HG03565 (cell line): Measurements from ENCODE around the gene PITPNM1.

Source experiments
- ATAC-seq: cut with Tn5 transposase; IDR thresholded peaks from one replicate; pipeline ENCODE4 v1.9.1; 2021; ENCODE audit warnings: mild to moderate bottlenecking, moderate library complexity; ENCODE audit not compliant: unreplicated experiment

The PITPNM1 gene

DNA sequence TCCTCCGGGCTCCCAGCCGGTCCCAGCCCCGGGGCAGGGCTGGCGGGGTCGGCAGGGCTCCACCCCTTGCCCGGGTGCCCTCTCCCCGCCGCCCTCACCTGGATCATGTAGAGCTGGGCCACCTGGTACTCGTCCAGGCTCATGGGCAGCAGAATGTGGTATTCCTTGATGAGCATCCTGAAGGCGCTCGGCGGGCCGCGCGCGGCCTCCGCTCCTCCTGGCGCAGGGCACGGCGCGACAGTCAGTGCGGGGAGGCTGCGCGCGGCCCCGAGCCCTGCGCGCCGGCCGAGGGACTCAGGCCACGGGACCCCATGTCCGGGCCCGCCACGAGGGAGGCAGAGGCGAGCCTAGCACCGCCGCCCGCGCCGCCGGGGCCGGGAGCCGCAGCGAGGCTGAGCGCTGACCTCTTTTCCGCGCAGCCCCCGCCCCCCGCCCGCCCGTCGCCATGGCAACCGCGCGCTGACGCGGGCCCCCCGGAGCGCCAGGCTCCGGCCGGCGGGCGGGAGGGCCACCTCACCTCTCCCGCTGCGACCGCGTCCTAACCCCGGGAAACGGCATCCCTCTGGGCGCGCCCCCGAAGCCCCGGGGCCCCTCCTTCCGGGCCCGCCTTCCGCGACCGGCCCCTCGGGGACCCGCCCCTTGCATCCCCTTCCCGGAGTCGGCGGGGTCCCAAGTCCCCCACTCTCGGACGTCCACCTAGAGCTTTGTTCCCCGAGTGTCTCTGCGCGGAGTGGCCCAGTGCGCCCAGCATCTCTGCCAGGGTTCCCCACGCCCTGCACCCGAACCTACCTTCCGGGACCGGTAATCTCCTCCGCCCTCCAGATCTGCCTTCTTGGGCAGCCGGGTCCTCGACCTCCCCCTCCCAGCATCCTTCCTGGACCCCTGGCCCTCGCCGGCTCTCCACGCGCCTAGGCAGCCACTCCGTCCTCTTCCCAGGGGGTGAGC is 886 bp downstream of the PITPNM1 start:
- ATAC-seq = no peak

DNA sequence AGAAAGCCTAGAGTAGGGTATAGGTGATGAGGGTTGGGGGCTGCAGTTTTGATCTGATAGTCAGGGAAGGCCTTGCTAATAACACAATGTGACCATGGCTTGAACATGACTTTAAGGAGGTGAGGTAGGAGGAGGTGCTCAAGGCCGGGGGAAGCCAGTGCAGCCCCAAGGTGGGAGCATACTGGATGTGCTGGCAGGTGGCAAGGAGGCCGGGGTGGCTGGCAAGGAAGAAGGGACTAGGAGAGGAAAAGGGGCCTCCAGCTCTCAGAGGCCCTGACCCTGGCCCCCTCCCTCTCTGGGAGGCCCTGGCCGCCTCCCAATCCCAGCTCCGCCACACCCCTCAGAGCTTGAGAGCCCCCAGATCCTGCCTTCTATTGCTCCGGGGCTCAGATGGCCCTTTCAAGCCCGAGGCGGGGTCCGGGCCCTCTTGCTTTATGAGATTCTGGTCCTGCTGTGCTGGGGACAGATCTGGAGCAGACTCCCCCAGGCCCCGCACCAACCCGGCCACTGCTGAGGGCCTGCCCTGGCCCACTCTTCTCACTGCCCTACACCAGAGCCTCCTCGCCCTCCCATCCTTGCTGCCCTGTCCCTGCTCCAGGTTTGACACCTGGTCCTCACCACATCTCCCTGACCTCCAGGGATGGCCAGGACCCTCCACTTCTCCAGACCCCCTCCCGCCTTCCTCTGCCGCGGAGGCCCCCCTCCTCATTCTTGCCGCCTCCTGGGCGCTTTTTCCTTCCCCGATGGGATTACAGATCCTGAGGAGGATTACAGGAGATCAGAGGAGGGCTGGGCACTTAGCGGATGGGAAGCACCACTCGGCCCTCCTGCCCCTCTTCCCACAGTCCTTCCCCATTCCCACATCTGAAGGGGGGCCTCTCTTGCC is 1.8 kb downstream of the PITPNM1 start:
- no peak for ATAC-seq

DNA sequence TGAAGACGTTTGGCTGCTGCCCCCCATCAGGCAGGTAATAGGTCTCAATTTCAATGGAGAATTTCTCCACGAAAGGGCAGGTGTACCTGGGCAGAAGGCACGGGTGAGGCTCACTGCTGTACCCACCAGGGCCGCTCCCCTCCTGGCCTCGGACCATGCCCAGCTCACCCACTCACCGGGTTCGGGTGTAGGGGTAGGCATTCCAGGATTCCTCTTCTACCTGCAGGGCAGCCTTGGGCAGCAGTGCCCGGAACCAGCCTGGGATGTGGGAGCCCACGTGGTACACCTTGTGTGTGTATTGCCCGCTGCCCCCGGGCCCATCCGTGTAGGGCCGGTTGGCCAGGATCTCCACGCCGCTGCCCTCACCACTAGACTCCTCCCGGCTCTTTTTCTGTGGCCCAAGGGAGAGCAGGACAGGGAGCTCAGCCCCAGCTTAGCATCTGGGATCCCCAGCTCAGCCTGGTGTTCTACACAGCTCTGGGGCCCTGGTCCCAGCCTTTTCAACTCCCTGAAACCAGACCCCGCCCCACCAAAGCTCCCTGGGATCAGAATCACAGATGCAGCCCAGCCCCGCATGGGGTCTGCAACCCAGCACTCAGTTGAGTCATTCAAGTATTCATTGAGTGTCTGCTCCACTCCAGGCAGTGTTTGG is 2.7 kb downstream of the PITPNM1 start:
- no peak for ATAC-seq

DNA sequence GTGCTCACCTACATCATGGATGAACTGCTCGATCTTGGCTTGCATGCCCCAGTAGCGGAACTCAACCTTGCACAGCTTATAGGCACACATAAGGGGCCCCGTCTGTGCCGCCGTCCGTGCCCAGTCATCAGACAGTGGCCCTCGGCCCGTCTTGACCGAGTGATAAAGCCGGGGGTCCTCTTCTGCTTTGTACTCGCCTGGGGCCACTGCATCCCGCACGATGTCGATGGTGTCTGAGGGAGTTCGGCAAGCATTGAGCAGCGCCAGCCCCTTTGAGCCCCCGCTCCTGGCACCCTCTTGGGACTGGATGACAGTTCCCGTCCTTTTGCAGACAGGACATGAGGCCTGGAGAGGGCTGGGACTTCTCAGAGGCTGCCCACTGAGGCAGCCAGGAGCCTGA is 3.3 kb downstream of the PITPNM1 start:
- ATAC-seq = no peak

DNA sequence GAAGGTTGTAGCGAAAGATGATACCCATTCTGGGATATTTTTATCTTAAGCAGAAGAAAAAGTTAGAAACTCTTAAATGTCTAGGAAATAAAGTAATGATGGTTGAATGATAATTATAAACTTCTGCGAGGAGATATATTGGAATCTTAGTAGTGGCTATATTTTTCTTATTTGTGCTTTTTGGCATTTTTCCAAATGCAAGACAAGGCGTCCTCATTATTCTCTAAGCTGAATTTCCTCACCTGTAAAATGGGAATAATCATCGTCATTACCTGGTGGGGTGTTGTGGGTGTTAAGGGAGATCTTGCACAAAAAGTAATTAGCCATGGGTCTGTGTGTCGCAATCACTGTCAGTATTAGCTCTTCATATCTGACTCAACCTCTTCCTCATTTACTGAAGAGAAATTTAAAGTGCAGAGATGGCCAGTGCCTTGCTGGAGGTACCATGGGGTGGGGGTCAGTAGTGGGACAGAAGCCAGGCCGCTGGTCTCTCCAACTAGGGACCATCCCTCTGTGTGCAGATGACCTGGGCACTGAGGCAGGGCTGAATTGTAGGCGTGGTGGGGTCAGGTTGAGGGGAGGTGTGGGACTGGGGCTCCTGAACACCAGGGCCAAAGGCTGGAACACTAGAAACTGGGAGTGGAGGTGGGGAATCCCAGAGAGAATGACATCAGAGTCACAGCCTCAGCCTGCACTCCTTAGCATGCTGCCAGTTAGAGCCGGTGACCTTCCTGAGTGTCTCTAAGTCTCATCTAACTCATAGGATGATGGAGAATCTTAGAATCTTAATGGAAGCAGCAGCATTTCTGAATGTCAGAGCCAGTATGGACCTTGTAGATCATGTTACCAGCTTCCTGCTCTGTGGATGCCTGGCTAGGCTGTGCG is 4.1 kb downstream of the PITPNM1 start:
- ATAC-seq = no peak

DNA sequence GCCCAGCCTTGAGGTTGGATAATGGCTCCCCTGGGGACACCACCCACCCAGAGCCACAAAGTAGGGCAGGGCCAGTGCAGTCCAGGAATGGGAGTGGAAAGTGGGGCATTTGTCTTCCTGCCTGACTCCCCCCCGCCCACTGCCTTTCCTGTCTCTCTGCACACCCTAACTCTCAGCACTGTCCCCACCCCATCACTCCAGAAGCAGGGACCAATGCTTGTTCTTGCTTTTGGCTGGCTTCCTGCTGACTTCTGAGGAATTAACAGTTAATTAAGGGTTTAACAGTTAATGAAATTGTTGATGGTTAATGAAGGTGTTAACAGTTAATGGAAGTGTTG is 4.7 kb downstream of the PITPNM1 start:
- no peak for ATAC-seq

DNA sequence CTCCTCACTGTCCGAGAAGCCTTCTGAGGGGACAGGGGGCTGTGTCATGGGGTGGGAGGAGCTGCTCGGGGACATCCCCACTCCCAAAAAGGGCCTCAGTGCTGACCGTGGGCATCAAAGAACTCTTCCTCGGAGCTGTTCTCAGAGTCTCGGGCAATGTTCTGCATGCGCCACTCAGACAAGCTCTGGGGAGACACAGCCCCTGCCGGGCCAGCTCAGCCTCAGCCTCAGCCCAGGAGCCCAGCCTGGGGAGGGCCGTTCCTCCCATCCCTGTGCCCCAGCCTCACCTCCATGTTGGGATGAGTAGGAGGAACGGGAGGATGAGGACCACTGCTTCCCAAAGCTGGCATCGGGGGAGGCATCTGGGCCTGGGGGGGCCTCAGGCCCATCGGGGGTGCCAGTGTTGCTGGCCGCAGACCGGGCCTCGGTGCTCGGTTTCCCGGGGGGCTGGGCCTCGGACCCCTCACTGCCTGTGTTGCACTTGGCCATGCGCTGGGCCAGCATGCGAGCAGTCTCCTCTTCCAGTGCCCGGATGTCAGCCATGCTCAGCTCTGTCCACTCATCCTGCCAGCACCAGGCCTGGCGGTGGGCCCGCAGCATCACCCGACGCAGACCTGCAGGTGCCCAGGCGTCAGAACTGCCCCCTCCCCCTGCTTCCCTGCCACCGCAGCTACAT is 5.2 kb downstream of the PITPNM1 start:
- ATAC-seq = no peak

DNA sequence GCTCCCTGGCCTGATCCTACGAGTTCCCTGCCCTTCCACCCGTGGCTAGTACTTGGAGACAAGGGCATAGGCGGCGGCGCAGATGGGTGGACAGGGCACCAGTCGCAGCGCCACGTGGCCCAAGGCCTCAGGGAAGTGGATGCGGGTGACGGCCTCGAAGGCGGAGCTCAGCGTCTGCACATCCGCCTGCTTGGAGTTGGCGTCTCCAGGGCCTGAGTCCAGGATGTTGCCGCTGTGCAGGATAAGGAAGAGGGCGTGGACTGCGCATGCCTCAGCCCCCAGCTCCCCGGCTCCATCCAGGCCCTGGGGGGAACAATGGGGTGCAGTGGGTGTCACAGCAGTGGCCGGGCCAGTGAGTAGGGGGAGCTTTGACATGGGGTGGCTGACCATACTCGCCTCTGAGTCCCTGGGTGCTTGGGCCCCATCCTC is 6.6 kb downstream of the PITPNM1 start:
- ATAC-seq = no peak

DNA sequence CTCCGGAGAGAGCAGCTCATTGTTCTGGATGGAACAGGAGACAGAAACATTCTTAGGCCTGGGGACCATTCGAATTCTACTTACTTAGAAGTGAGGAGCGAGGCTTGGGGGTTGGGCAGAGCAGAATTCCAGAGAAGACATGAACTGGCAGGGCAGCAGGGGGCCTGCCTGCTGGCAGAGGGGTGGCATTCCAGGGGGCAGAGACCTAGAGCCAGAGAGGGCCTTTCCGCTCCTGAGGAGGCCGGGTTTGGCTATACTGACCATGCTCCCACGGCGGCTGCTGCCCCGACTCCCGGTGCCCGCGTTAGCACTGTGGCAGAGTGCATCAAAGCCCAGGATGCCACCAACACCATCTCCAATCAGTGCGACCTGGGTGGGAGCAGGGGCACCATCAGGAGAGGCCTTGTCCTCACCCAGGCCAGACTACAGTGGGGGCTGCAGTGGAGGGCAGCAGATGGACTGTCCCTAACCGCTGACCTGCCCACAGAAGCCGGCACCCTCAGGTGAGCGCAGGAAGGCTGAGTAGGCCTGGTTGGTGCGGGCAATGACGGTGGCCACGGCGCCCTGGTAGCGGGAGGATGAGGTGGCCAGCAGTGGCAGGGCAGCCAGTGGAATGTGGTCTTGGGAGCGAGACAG is 7.4 kb downstream of the PITPNM1 start:
- ATAC-seq = no peak

DNA sequence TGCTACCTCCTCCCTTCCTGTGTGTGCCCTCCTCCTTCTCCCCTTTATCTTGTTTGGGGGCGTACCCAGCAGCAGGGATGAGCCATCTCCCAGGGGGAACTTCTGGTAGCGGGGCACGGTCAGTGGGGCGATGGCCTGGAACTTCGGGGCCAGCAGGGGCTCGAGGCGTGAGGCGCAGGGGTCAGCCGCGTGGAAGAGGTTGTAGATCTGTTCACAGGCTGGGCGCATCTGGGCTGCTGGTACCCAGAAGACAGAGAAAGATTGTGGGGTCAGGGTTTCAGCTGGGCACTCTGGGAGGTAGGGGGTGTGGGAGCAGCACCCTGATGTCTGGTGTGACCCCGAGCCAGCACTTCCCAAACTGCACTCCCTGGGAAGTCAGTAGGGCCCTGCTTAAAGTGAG is 9.1 kb downstream of the PITPNM1 start:
- no peak for ATAC-seq

DNA sequence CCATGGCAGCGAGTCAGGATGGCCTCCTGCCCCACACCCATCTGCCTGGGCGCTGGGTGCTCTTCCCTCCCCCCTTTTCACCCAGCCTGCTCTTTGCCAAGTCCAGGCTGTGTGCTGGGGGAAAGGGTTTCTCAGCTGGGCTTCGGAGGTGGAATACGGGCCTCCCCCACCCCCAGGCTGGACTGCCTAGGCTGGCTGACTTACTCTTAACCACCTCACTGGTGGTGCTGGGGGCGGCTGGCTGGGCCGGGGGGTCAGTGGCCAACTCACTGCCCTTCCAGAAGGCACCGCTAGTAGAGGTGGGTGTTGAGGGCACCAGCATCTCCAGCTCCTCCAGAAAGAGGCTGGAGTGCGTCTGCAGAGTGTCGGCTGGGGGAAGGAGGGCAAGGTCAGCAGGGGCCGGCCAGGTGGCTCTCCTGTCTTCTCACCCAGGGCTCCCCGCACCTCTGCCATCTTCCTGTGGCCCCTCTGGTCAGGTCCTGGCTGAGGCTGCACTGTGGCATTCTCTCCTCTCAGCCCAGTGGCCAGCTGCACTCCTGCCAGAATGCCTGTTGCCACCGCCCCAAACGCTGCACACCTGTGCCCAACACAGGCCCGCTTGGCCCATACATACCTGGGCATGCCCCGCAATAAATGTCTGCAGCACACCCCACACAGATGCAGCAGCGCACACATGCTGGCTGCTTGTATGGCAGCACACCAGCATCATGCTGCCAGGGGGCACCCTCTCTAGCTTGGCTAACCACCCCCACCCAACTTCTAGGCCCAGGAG is 9.7 kb downstream of the PITPNM1 start:
- ATAC-seq = no peak

DNA sequence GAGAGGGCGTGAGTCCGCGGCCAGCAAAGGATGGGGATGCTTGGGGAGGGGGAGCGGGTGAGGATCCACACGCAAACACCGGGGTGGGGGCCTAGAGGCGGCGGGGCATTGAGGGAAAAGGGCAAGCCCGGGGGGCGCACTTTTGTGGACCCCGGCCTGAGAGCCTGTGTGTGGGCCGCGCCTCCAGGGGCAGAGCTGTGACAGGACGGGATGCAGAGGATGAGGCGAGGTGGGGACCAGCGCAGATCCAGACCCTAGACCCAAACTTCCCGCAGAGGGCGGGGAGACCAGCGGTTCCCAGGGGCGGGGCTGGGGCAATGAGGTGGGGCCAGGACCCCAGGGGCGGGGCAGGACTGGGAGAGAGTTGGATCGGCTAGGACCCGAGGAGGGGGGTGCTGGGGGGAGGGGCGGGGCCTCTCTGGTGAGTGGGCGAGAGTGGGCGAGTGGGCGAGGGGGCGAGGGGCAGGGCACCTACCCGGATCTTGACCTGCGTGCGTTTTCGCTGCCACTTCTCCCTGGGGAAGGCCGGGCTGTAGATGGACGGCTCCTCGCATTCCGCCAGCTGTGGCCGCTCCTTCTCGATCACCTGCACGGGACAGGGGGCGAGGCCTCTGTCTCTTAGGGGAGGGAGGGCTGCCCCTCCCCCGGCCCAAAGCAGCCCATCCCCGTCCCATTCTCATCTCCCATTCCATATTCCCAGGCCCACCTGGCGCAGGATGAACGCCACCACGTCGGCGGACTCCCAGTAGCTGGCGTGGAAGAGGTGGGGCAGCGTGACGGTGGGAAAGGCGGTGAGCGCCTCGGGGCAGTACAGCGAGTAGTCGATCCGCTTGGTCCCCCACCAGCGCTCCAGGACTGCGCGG is 10.6 kb downstream of the PITPNM1 start:
- ATAC-seq = no peak

DNA sequence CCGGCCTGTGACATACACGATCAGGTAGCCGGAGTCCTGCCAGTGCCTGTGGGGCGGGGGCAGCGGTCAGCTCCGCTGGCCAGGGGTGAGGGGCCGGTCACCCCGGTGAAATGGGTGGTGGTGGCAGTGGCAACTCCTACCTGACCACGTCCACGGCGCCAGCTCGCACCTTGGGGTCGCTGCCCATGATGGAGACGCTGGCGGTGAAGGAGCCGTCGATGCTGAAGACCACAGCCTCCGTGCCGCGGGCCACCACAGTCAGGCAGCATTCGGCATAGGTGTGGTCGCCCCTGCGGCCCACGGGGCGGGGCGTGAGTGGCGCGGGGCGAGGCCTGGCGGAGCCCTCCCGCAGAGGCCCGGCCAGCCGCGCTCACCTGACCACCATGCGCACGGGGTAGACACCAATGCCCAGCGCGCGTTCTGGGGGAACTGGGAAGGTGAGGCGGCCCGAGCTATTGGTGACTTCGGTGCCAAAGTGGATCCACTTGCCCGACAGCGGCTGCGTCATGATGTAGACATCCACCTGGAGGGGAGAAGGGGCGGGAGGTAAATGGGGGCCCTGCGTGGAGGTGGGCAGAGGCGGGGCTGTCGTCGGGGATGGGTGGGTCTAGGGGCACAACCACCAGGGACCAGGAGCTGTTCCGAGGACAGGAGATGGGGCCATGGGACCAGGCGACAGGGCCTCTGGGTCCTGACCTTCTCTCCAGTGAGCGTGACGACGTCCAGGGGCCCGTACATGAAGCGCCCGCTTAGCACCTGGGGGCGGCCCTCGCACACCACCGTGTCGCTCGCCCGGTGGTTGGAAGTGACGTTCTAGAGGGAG is 11.4 kb downstream of the PITPNM1 start:
- no peak for ATAC-seq

DNA sequence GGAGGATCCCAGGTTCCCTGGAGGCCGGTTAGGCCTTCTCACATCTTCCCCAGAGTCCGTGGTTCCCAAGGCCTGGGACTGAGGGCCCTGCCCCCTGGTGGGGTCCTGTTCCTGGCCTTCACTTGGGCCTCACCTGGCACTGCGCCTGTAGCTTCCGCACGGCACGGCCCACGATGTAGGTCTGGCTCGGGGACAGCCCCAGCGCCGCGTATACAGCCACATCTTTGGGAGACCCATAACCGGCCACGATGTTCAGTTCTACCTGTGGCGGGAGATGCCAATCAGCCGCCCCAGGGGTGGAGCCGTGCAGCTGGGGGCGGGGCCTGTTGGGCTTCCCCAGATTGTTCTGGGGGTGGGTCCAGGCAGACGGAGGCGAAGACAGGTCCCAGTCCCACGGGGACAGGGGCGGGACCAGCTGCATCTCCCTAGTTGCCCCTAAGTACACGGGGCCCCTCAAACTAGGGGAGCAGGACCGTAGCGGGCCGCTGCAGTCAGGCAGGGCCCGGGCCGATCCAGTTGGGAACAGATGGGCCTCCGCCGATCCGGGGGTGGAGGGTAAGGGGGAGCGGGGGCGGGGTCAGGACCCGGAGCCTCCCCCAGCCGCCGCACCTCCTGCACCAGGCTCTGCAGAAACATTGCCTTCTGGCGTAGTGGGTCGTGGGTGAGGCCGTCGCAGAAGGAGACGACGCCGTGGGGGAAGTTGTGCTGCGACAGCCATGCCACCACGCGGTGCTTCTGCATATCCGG is 12.2 kb downstream of the PITPNM1 start:
- ATAC-seq = no peak

DNA sequence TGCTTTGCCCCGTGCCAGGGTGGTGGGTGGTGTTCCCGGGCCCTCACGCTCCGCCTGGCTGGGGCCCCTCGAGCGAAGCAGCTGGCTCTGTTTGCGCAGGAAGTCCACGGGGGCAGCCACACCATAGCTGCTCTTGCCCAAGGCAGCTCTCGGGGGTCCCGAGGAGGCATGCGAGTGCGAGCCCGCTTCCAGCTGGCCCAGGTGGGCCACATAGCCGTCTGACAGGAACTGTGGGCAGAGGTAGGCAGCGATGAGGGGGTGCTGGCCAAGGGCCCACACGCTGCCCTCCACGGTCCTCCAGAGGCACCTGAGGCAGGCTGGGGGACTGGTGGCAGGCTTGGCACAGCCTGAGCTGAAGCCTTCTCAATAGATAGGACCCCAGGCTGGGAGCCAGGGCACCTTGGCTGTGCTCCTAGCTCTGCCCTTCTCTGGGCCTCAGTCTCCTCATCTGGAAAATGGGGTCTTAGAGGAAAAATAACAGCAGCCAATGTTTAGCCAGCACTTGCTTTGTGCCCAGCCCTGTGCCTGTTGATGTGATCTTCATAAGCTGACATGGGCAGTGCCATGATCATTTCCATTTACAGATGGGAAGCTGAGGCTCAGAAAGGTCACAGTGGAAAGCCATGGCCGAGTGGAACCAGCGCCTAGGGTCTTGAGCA is 13.0 kb downstream of the PITPNM1 start:
- no peak for ATAC-seq
